ENCODE data around the gene BANK1. TPM values are rescaled to one million over a fixed set of nuclear protein-coding genes. Genes with fewer than 3 reads are reported as not detected.

BANK1 gene
- total and polyA plus RNA-seq, 2 of the 8 experiments (the other 6 are each of a cell fraction or from before 2014, with no cell fraction given) = 0.59 to 0.93 TPM

DNA sequence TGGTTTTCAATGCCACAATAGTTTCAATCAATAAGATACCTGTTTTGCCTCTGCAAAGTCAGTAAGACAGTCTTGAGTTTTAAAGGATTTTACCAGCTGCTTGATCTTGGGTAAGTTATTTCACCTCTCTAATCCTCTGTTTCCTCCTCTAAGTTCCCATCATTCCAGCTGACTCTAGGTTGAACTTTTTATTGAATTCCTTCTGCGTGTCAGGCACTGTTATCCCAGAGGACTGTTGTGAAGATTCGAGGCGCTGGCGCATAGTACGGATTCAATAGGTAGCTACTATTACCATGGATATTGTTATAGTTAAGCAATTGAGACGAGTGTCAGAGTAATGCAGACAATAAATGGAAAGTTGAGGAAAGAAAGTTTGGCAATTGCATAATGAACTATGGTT lies 179.4 kb downstream of the BANK1 start:
- Histone ChIP-seq H2BK20ac (ENCODE audit: low read length) (no peak overlapping the region), H2BK15ac (ENCODE audit: low read length) (no peak overlapping the region), H3K36me3 (ENCODE audit: control insufficient read depth in 2 of 4, insufficient read depth in 4 of 4, low read length in 3 of 4) (no peaks in the 10 kb centered on the region), H3K27ac (ENCODE audit: low read depth, low read length) (no peak overlapping the region), H4K91ac (replicated peaks; ENCODE audit: insufficient read length, low read length) (no peak overlapping the region), H3K18ac (ENCODE audit: extremely low read depth, low read length) (no peak overlapping the region), H2AK5ac (ENCODE audit: low read depth, low read length) (no peak overlapping the region), H2AFZ (ENCODE audit: low read length) (no peak overlapping the region), H4K20me1 (replicated peaks in 1 of 2; ENCODE audit: control insufficient read depth in 1 of 2, insufficient read depth in 2 of 2, low read length in 2 of 2) (no peaks in the 10 kb centered on the region), H3K23me2 (ENCODE audit: low read depth, low read length) (no peaks in the 10 kb centered on the region), H3K23ac (ENCODE audit: insufficient read length) (no peak overlapping the region), H3K4me2 (ENCODE audit: insufficient read depth in 1 of 2, low read depth in 2 of 2, low read length in 2 of 2) (no peak overlapping the region), H2BK5ac (ENCODE audit: low read depth, low read length) (no peak overlapping the region), H3K9ac (replicated peaks in 1 of 4; ENCODE audit: extremely low read depth in 1 of 4, low read depth in 3 of 4, low read length in 3 of 4) (no peak overlapping the region), H4K5ac (ENCODE audit: insufficient read length, low read depth, low read length) (no peak overlapping the region), H3K79me1 (ENCODE audit: low read depth, low read length) (no peaks in the 10 kb centered on the region), H3K14ac (ENCODE audit: insufficient read length) (no peak overlapping the region), H3K27me3 (replicated peaks in 1 of 4; ENCODE audit: control insufficient read depth in 3 of 4, extremely low read depth in 1 of 4, insufficient read depth in 3 of 4, low read length in 3 of 4) (peaks cover 0 to 1% (median 0%) of the 10 kb centered on the region in 4 experiments; a peak in 1 of 7 replicates), H3K9me3 (ENCODE audit: insufficient read depth in 2 of 2, low read depth in 1 of 2, low read length in 1 of 2) (no peaks in the 10 kb centered on the region), H2BK120ac (replicated peaks; ENCODE audit: low read depth, low read length) (no peak overlapping the region), H2BK12ac (ENCODE audit: low read depth, low read length) (no peak overlapping the region), H3K4ac (replicated peaks; ENCODE audit: insufficient read length, low read depth, low read length) (no peak overlapping the region), H4K8ac (ENCODE audit: extremely low read depth, insufficient read depth, low read length) (no peak overlapping the region), H3K56ac (replicated peaks; ENCODE audit: insufficient read length, low read depth, low read length) (no peak overlapping the region), H3K79me2 (ENCODE audit: control insufficient read depth in 1 of 2, insufficient read depth in 2 of 2, low read length in 2 of 2) (no peaks in the 10 kb centered on the region), H3K4me1 (replicated peaks in 1 of 4; ENCODE audit: control insufficient read depth in 3 of 4, insufficient read depth in 4 of 4, low read length in 3 of 4) (no peaks in the 10 kb centered on the region), H3K4me3 (ENCODE audit: extremely low read depth in 1 of 4, insufficient read depth in 2 of 4, low read depth in 3 of 4, low read length in 4 of 4) (no peak overlapping the region)
- POLR2A ChIA-PET (ENCODE audit: partially characterized antibody) = no interaction called here
- CTCF ChIA-PET (ENCODE audit: partially characterized antibody) = no interaction called here
- 92% methylated on average over 6 of the region's 6 CpGs; no CpG with 5 or more reads in 1 of the 2 experiments for WGBS, 2 experiments (ENCODE audit: extremely low coverage in 1 of 2, insufficient coverage in 1 of 2, insufficient read length in 1 of 2, insufficient replicate concordance in 2 of 2, low coverage in 1 of 2, low lambda C conversion rate in 2 of 2, missing lambda C conversion rate in 1 of 2)
- DNase-seq (ENCODE audit: low read depth in 1 of 2, low spot score in 2 of 2) = no peak
- no peak for FAIRE-seq
- TF ChIP-seq KDM4A (IDR thresholded peaks at IDR 0.05; ENCODE audit: low read depth, low read length, severe bottlenecking) (no peak), BCL11A (IDR thresholded peaks at IDR 0.05; ENCODE audit: low read depth in 2 of 2, low read length in 2 of 2) (no peak), SP1 (IDR thresholded peaks at IDR 0.05; ENCODE audit: low read depth, low read length) (no peak), CHD2 (IDR thresholded peaks at IDR 0.05; ENCODE audit: low read length) (no peak), NANOG (IDR thresholded peaks at IDR 0.05; ENCODE audit: insufficient read depth, low read depth, low read length, poor library complexity, severe bottlenecking) (no peak), POLR2AphosphoS5 (IDR thresholded peaks at IDR 0.05; ENCODE audit: low read depth, low read length) (no peak), RAD21 (IDR thresholded peaks at IDR 0.05 in 1 of 2, conservative IDR thresholded peaks at IDR 0.05 in 1 of 2; ENCODE audit: low read depth in 2 of 2, low read length in 2 of 2) (no peak), TAF7 (optimal IDR thresholded peaks at IDR 0.05; ENCODE audit: borderline replicate concordance, low read depth, low read length) (no peak), CHD1 (IDR thresholded peaks at IDR 0.05; ENCODE audit: low read depth, low read length) (no peak)
